ENCODE data around the gene INF2.
A peak's percentile ranks its signal among the peaks of the same experiment; 100 is the strongest.
"Not testable (repeated sequence)": the region's sequence is repeated elsewhere in the genome, so short reads cannot be mapped to it uniquely, and the experiment has no call there.

INF2 gene

DNA sequence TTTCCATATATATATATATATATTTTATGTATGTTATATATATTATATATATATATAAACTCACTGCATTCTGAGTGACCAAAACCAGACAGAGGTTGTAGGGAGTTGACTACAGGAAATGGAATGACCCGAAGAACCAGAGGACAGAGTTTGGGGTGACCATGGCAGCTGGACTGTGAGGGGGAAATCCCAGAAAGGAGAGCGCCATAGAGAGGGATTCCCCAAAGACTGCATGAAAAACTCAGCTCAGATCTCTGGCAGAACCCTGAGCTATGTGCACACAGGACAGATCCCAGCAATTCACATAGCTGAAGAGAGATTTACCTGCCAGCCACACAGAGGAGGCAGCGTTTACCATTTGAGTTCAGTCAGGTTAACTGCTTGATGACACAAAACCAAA lies 19.7 kb upstream of the INF2 start:
- no peak overlapping the region for H2BK12ac ChIP-seq (ENCODE audit: low read length)
- no peak overlapping the region for H2AFZ ChIP-seq (ENCODE audit: insufficient read depth, low read length, poor library complexity)
- H2BK5ac ChIP-seq (ENCODE audit: low read depth, low read length, poor library complexity), result no peak overlapping the region
- no peak overlapping the region for H3K4me2 ChIP-seq (ENCODE audit: low read length)
- no peak for DNase-seq
- no peak overlapping the region for H3K18ac ChIP-seq (ENCODE audit: low read length)
- no peak overlapping the region for H2BK120ac ChIP-seq (ENCODE audit: insufficient read depth, low read length, poor library complexity)
- no peak overlapping the region for H3K9ac ChIP-seq (ENCODE audit: low read length)
- peaks cover 4% of the 10 kb centered on the region for H3K9me3 ChIP-seq (ENCODE audit: insufficient read depth, low read depth, low read length)
- H3K23ac ChIP-seq (ENCODE audit: low read length), result no peak overlapping the region
- no peak overlapping the region for H3K4ac ChIP-seq (ENCODE audit: low read depth, low read length)
- H3K36me3 ChIP-seq (ENCODE audit: control insufficient read depth in 1 of 2, insufficient read depth in 2 of 2, low read length in 2 of 2), result no peaks in the 10 kb centered on the region
- no peaks in the 10 kb centered on the region for H3K79me2 ChIP-seq (ENCODE audit: control insufficient read depth, insufficient read depth, low read length, poor library complexity)
- H3K27me3 ChIP-seq (ENCODE audit: insufficient read depth, low read length), result no peaks in the 10 kb centered on the region
- H4K8ac ChIP-seq (ENCODE audit: low read depth, low read length), result no peak overlapping the region
- H4K12ac ChIP-seq (ENCODE audit: low read depth, low read length), result no peak overlapping the region
- peaks cover 9% of the 10 kb centered on the region for H3K79me1 ChIP-seq (ENCODE audit: low read length)
- H4K91ac ChIP-seq (ENCODE audit: low read depth, low read length), result no peak overlapping the region
- H3K27ac ChIP-seq (ENCODE audit: low read depth, low read length), result no peak overlapping the region
- no peak overlapping the region for H2AK5ac ChIP-seq (ENCODE audit: low read length)
- no CpG with 5 or more reads among the region's 3 CpGs for WGBS (ENCODE audit: extremely low coverage, insufficient coverage, insufficient read length)
- H3K14ac ChIP-seq (ENCODE audit: low read length), result no peak overlapping the region
- H3K4me3 ChIP-seq (ENCODE audit: low read depth, low read length), result no peak overlapping the region
- H3K4me1 ChIP-seq (ENCODE audit: control insufficient read depth in 1 of 2, insufficient read depth in 2 of 2, low read length in 2 of 2), result peaks cover 12 to 13% of the 10 kb centered on the region in 2 experiments

DNA sequence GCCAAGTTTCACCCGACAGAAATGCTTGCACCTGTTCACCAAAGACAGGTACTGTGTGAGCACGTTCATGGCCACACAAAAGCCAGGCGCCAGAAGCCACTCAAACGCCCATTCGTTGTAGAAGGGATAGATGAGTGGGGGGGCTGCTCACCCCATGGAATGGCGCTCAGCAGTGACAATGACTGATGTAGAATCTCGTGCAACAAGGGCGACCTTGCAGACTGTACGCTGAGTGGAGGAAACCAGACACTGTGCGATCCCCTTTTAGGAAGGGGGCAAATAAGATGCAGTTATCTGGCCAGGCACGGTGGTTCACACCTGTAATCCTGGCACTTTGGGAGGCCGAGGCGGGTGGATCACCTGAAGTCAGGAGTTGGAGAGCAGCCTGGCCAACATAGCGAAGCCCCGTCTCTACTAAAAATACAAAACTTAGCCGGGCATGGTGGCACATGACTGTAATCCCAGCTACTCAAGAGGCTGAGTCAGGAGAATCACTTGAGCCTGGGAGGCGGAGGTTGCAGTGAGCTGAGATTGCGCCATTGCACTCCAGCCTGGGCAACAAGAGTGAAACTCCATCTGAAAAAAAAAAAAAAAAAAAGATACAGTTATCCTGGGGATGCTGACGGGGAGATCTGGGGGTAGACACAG lies 18.0 kb upstream of the INF2 start:
- not testable (repeated sequence) for H3K4me3 ChIP-seq (ENCODE audit: low read depth, low read length); H3K23ac ChIP-seq (ENCODE audit: low read length); DNase-seq; H3K9me3 ChIP-seq (ENCODE audit: insufficient read depth, low read depth, low read length); H2AFZ ChIP-seq (ENCODE audit: insufficient read depth, low read length, poor library complexity); H3K27ac ChIP-seq (ENCODE audit: low read depth, low read length); H3K4ac ChIP-seq (ENCODE audit: low read depth, low read length); H3K18ac ChIP-seq (ENCODE audit: low read length); H3K79me2 ChIP-seq (ENCODE audit: control insufficient read depth, insufficient read depth, low read length, poor library complexity); H4K8ac ChIP-seq (ENCODE audit: low read depth, low read length); H2BK5ac ChIP-seq (ENCODE audit: low read depth, low read length, poor library complexity); H3K9ac ChIP-seq (ENCODE audit: low read length); H3K79me1 ChIP-seq (ENCODE audit: low read length); H2AK5ac ChIP-seq (ENCODE audit: low read length); H3K36me3 ChIP-seq (ENCODE audit: control insufficient read depth in 1 of 2, insufficient read depth in 2 of 2, low read length in 2 of 2); H3K4me1 ChIP-seq (ENCODE audit: control insufficient read depth in 1 of 2, insufficient read depth in 2 of 2, low read length in 2 of 2); H3K27me3 ChIP-seq (ENCODE audit: insufficient read depth, low read length); H4K12ac ChIP-seq (ENCODE audit: low read depth, low read length); H2BK12ac ChIP-seq (ENCODE audit: low read length); H4K91ac ChIP-seq (ENCODE audit: low read depth, low read length); H3K14ac ChIP-seq (ENCODE audit: low read length); H2BK120ac ChIP-seq (ENCODE audit: insufficient read depth, low read length, poor library complexity); H3K4me2 ChIP-seq (ENCODE audit: low read length)
- WGBS (ENCODE audit: extremely low coverage, insufficient coverage, insufficient read length), result no CpG with 5 or more reads among the region's 19 CpGs

DNA sequence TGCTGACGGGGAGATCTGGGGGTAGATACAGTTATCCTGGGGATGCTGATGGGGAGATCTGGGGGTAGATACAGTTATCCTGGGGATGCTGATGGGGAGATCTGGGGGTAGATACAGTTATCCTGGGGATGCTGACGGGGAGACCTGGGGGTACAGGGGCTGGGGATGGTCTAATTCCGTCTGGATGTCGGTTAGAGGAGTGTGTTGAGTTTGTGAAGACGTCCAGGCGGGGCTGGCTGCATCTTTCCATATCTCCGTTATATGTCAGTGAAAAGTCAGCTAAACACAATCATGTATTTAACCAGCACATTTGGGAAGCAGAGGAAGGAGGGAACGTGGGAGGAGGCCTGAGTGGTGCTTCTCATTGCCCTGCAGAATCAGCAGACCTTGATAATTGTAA lies 17.3 kb upstream of the INF2 start:
- H2AFZ ChIP-seq (ENCODE audit: insufficient read depth, low read length, poor library complexity); H3K36me3 ChIP-seq (ENCODE audit: control insufficient read depth in 1 of 2, insufficient read depth in 2 of 2, low read length in 2 of 2); DNase-seq; H3K18ac ChIP-seq (ENCODE audit: low read length); H2AK5ac ChIP-seq (ENCODE audit: low read length); H2BK5ac ChIP-seq (ENCODE audit: low read depth, low read length, poor library complexity); H4K8ac ChIP-seq (ENCODE audit: low read depth, low read length); H4K91ac ChIP-seq (ENCODE audit: low read depth, low read length); H3K9me3 ChIP-seq (ENCODE audit: insufficient read depth, low read depth, low read length); H2BK120ac ChIP-seq (ENCODE audit: insufficient read depth, low read length, poor library complexity); H3K79me2 ChIP-seq (ENCODE audit: control insufficient read depth, insufficient read depth, low read length, poor library complexity); H3K4me3 ChIP-seq (ENCODE audit: low read depth, low read length); H3K4me2 ChIP-seq (ENCODE audit: low read length); H4K12ac ChIP-seq (ENCODE audit: low read depth, low read length); H2BK12ac ChIP-seq (ENCODE audit: low read length); H3K4ac ChIP-seq (ENCODE audit: low read depth, low read length); H3K79me1 ChIP-seq (ENCODE audit: low read length); H3K9ac ChIP-seq (ENCODE audit: low read length); H3K14ac ChIP-seq (ENCODE audit: low read length); H3K23ac ChIP-seq (ENCODE audit: low read length); H3K27ac ChIP-seq (ENCODE audit: low read depth, low read length); H3K27me3 ChIP-seq (ENCODE audit: insufficient read depth, low read length): not testable (repeated sequence)
- H3K4me1 ChIP-seq (ENCODE audit: control insufficient read depth in 1 of 2, insufficient read depth in 2 of 2, low read length in 2 of 2), result peaks cover 8 to 11% of the 10 kb centered on the region in 2 experiments
- WGBS (ENCODE audit: extremely low coverage, insufficient coverage, insufficient read length), result no CpG with 5 or more reads among the region's 8 CpGs

DNA sequence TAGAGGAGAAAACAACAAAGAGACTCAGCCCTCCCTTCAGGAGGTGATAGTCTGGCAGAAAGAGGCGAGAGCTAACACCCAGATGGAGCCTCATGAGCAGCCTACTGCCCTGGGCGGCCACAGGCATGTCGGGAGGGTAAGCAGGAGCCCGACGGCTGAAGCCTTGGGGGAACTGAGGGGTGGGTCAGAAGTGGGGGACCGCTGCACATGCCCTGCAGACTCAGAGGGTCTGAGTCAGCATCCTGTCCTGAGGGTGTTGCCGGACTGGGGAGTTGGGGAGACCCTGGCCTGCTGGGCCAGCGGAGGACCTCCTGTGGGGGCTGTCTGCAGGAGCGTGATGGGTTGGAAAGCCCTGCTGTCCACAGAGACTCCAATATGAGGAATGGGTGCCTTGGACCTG lies 15.9 kb upstream of the INF2 start:
- H3K9me3 ChIP-seq (ENCODE audit: insufficient read depth, low read depth, low read length), result no peaks in the 10 kb centered on the region
- no peak overlapping the region for H3K4me2 ChIP-seq (ENCODE audit: low read length)
- H3K27me3 ChIP-seq (ENCODE audit: insufficient read depth, low read length), result no peaks in the 10 kb centered on the region
- H2AK5ac ChIP-seq (ENCODE audit: low read length), result peak overlapping the region; percentile 44
- H3K36me3 ChIP-seq (ENCODE audit: control insufficient read depth in 1 of 2, insufficient read depth in 2 of 2, low read length in 2 of 2), result no peaks in the 10 kb centered on the region
- H2BK120ac ChIP-seq (ENCODE audit: insufficient read depth, low read length, poor library complexity), result no peak overlapping the region
- no peak overlapping the region for H3K23ac ChIP-seq (ENCODE audit: low read length)
- DNase-seq, result no peak
- H3K79me1 ChIP-seq (ENCODE audit: low read length), result peaks cover 21% of the 10 kb centered on the region
- no peak overlapping the region for H4K8ac ChIP-seq (ENCODE audit: low read depth, low read length)
- H3K4me3 ChIP-seq (ENCODE audit: low read depth, low read length), result no peak overlapping the region
- no peak overlapping the region for H3K18ac ChIP-seq (ENCODE audit: low read length)
- H2AFZ ChIP-seq (ENCODE audit: insufficient read depth, low read length, poor library complexity), result no peak overlapping the region
- no peak overlapping the region for H3K4ac ChIP-seq (ENCODE audit: low read depth, low read length)
- H3K79me2 ChIP-seq (ENCODE audit: control insufficient read depth, insufficient read depth, low read length, poor library complexity), result peaks cover 11% of the 10 kb centered on the region
- no CpG with 5 or more reads among the region's 9 CpGs for WGBS (ENCODE audit: extremely low coverage, insufficient coverage, insufficient read length)
- no peak overlapping the region for H4K91ac ChIP-seq (ENCODE audit: low read depth, low read length)
- H3K14ac ChIP-seq (ENCODE audit: low read length), result no peak overlapping the region
- no peak overlapping the region for H2BK5ac ChIP-seq (ENCODE audit: low read depth, low read length, poor library complexity)
- H3K4me1 ChIP-seq (ENCODE audit: control insufficient read depth in 1 of 2, insufficient read depth in 2 of 2, low read length in 2 of 2), result peaks cover 20 to 22% of the 10 kb centered on the region in 2 experiments
- H2BK12ac ChIP-seq (ENCODE audit: low read length), result no peak overlapping the region
- no peak overlapping the region for H4K12ac ChIP-seq (ENCODE audit: low read depth, low read length)
- H3K9ac ChIP-seq (ENCODE audit: low read length), result no peak overlapping the region
- no peak overlapping the region for H3K27ac ChIP-seq (ENCODE audit: low read depth, low read length)
